Activated T-cell treated with anti-CD3 and anti-CD28 coated beads, Interleukin-2, amount 50 U/mL, for 72 hours (primary cell): Measurements from ENCODE around the gene SDC1. TPM values are rescaled to one million over a fixed set of nuclear protein-coding genes. Genes with fewer than 3 reads are reported as not detected.
"Not testable (repeated sequence)": the region's sequence is repeated elsewhere in the genome, so short reads cannot be mapped to it uniquely, and the experiment has no call there.

Experiments
- ATAC-seq, 2 donors: fragments of 150-1000 bp; cut with Tn5 transposase; replicated peaks in 1 of 2; 2 replicates each; pipeline ENCODE4 v1.10.0; 2021; ENCODE audit warnings: moderate library complexity in 2 of 2, mild to moderate bottlenecking in 1 of 2
- DNase-seq, 2 donors: peaks; one replicate each; pipeline ENCODE4 v3.0.0; 2021 to 2022; ENCODE audit warnings: mixed read lengths in 1 of 2
- H3K27ac Mint-ChIP-seq: one replicate; pipeline ENCODE4 v1.8.0; 2022; ENCODE audit warnings: mild to moderate bottlenecking, moderate library complexity, mixed read lengths
- H3K27me3 Mint-ChIP-seq: one replicate; pipeline ENCODE4 v1.8.0; 2022; ENCODE audit warnings: low read depth, mixed read lengths
- H3K36me3 Mint-ChIP-seq, 2 donors: one replicate each; pipeline ENCODE4 v1.8.0; 2022; ENCODE audit warnings: mixed read lengths in 2 of 2, mild to moderate bottlenecking in 1 of 2; ENCODE audit not compliant: insufficient read depth in 2 of 2
- H3K4me1 Mint-ChIP-seq: one replicate; pipeline ENCODE4 v1.8.0; 2022; ENCODE audit warnings: low read depth, mixed read lengths
- H3K4me3 Mint-ChIP-seq, 2 donors: one replicate each; pipeline ENCODE4 v1.8.0; 2022; ENCODE audit warnings: mild to moderate bottlenecking in 2 of 2, mixed read lengths in 2 of 2, moderate library complexity in 2 of 2
- H3K9me3 Mint-ChIP-seq, 2 donors: one replicate each; pipeline ENCODE4 v1.8.0; 2022; ENCODE audit warnings: mixed read lengths in 2 of 2
- total RNA-seq, 2 donors: library from RNA; stranded (reverse); gene quantifications; one replicate each; pipeline ENCODE4 v1.2.3, GENCODE V29; 2022

The SDC1 gene
- total RNA-seq, 2 donors from 2014 or later, result 0.16 to 0.38 TPM

DNA sequence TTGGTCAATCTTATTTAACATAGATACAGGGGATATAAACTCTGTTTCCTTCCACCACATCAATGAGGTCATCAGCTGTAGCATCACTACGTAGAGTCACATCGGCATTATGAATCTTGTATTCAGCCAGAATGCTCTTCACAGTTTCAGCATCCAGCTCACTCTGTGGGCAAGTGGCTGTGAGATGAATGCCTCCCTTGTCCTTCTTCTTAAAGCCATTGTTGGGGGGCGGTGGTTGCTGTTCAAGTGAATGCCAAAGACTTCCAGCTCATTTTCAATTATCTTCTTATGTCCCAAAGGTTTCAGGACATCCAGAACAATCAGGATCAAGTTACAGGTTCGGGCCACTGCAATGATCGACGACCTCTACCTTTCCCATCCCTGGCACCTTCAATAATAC lies 15.4 kb upstream of the SDC1 start:
- not testable (repeated sequence) for H3K4me1 Mint-ChIP-seq, ATAC-seq
- peaks cover 15% of the 10 kb centered on the region for H3K27me3 Mint-ChIP-seq

DNA sequence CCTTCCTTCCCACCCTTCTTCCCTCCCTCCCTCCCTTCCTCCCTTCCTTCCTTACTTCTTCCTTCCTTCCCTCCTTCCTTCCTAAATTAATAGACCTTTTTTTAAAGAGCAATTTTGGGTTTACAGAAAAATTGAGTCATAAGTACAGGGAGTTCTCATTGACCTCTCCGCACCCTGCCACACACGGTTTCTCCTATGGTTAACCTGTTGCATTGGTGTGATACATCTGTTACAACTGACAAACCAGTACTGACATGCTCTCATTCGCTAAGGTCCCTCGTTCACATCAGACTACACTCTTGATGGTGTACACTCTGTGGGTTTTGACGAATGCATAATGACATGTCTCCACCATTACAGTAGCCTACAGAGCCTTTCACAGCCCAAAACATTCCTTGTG lies 11.6 kb upstream of the SDC1 start:
- Mint-ChIP-seq H3K4me3 (no peak overlapping the region), H3K9me3 (no peaks in the 10 kb centered on the region), H3K27me3 (peaks cover 18% of the 10 kb centered on the region), H3K36me3 (no peaks in the 10 kb centered on the region), H3K27ac (no peak overlapping the region), H3K4me1 (peaks cover 2% of the 10 kb centered on the region)
- DNase-seq, result no peak
- peak in 1 of 2 donors; percentile 15 for ATAC-seq

More for the DNA sequence above, 15.4 kb upstream of the SDC1 start:
- H3K4me3 Mint-ChIP-seq, H3K36me3 Mint-ChIP-seq, H3K9me3 Mint-ChIP-seq, DNase-seq, H3K27ac Mint-ChIP-seq: not testable (repeated sequence)

DNA sequence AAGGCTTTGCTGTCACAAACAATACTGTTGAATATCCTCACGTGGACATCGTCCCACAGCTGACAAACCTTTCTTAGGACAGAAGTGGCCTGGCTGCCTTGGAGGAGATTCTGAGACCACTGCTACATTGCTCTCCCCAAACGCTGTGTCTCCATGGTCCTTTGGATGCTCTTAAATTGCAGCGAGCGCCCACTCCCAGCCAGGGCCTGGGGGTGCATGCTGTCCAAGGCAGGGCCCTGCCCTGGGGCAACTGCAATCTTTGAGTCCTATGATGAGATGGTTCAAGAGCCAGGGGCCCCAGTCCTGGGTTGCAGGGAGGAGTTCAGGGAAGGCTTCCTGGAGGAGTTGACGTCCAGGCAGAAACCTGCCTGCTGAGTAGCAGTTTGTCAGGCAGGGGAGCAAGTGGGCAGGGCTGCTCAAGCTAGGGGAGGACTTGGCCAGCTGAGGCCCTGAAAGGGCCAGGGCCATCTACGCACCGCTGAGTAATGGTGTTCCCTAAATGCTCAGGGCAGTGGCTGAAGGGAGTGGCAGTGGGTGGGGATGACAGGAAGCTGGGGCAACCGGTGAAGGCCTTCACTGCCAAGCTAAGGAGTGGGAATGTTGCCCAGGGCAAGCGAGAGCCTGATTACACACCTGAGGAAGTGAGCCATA lies 10.8 kb upstream of the SDC1 start:
- H3K27me3 Mint-ChIP-seq, result peaks cover 24% of the 10 kb centered on the region
- DNase-seq, result no peak
- no peak overlapping the region for H3K4me3 Mint-ChIP-seq
- no peaks in the 10 kb centered on the region for H3K4me1 Mint-ChIP-seq
- H3K36me3 Mint-ChIP-seq, result no peaks in the 10 kb centered on the region
- peak; percentile 13 to 35 for ATAC-seq
- H3K27ac Mint-ChIP-seq, result no peak overlapping the region
- H3K9me3 Mint-ChIP-seq, result no peaks in the 10 kb centered on the region

GRCh38 chr2:20234597-20234996 lies 9.7 kb upstream of the SDC1 start:
- ATAC-seq, H3K4me3 Mint-ChIP-seq, H3K4me1 Mint-ChIP-seq, H3K9me3 Mint-ChIP-seq, H3K27ac Mint-ChIP-seq, DNase-seq, H3K36me3 Mint-ChIP-seq: not testable (repeated sequence)
- H3K27me3 Mint-ChIP-seq, result peaks cover 24% of the 10 kb centered on the region

GRCh38 chr2:20232837-20233207 lies 7.9 kb upstream of the SDC1 start:
- Mint-ChIP-seq H3K36me3 (no peaks in the 10 kb centered on the region), H3K4me1 (no peaks in the 10 kb centered on the region), H3K9me3 (no peaks in the 10 kb centered on the region), H3K27ac (no peak overlapping the region), H3K27me3 (peaks cover 31% of the 10 kb centered on the region), H3K4me3 (no peak overlapping the region)
- no peak for DNase-seq
- ATAC-seq, result no peak

DNA sequence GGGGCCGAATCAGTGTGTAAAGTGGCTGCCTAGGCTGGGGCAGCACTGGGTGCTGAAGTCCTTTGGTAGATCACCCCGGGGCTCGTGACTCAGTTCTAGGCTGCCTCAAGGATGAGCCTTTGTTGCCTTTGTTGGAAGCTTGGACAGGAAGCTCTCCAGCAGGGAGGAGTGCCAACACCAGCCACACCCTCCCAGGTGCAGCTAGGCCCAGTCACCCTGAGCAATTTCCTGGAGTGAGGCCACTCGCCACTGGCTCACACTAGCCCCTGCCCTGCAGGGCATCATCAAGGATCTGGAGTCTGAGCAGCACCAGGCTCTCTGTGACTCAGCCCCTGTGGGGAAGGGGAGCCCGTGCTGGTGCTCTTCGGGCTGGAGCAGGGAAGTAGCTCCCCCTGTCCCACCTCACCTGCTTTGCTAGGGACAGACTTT lies 6.7 kb upstream of the SDC1 start:
- H3K4me1 Mint-ChIP-seq, result no peaks in the 10 kb centered on the region
- no peaks in the 10 kb centered on the region for H3K9me3 Mint-ChIP-seq
- DNase-seq (no peak), ATAC-seq (peak in 1 of 2 donors; percentile 30)
- no peaks in the 10 kb centered on the region for H3K36me3 Mint-ChIP-seq
- H3K27ac Mint-ChIP-seq, result no peak overlapping the region
- peaks cover 31% of the 10 kb centered on the region for H3K27me3 Mint-ChIP-seq
- H3K4me3 Mint-ChIP-seq, result no peak overlapping the region

- Mint-ChIP-seq H3K9me3 (no peaks in the 10 kb centered on the region), H3K4me1 (no peaks in the 10 kb centered on the region), H3K27ac (no peak overlapping the region), H3K36me3 (no peaks in the 10 kb centered on the region), H3K27me3 (peaks cover 32% of the 10 kb centered on the region), H3K4me3 (no peak overlapping the region)
- DNase-seq, result no peak
- no peak for ATAC-seq
Measured at GRCh38 chr2:20231159-20231558, 6.2 kb upstream of the SDC1 start.

GRCh38 chr2:20230114-20230425 lies 5.1 kb upstream of the SDC1 start:
- Mint-ChIP-seq H3K27ac (no peak overlapping the region), H3K36me3 (no peaks in the 10 kb centered on the region), H3K4me1 (peaks cover 5% of the 10 kb centered on the region), H3K4me3 (no peak overlapping the region), H3K9me3 (no peaks in the 10 kb centered on the region), H3K27me3 (peaks cover 41% of the 10 kb centered on the region)
- ATAC-seq, result no peak
- DNase-seq, result no peak

GRCh38 chr2:20229322-20230113 lies 4.6 kb upstream of the SDC1 start:
- DNase-seq (no peak), ATAC-seq (no peak)
- H3K4me3 Mint-ChIP-seq, result no peak overlapping the region
- no peaks in the 10 kb centered on the region for H3K9me3 Mint-ChIP-seq
- H3K27me3 Mint-ChIP-seq, result peaks cover 41% of the 10 kb centered on the region
- H3K36me3 Mint-ChIP-seq, result no peaks in the 10 kb centered on the region
- peaks cover 5% of the 10 kb centered on the region for H3K4me1 Mint-ChIP-seq
- H3K27ac Mint-ChIP-seq, result peak overlapping the region; percentile 4

DNA sequence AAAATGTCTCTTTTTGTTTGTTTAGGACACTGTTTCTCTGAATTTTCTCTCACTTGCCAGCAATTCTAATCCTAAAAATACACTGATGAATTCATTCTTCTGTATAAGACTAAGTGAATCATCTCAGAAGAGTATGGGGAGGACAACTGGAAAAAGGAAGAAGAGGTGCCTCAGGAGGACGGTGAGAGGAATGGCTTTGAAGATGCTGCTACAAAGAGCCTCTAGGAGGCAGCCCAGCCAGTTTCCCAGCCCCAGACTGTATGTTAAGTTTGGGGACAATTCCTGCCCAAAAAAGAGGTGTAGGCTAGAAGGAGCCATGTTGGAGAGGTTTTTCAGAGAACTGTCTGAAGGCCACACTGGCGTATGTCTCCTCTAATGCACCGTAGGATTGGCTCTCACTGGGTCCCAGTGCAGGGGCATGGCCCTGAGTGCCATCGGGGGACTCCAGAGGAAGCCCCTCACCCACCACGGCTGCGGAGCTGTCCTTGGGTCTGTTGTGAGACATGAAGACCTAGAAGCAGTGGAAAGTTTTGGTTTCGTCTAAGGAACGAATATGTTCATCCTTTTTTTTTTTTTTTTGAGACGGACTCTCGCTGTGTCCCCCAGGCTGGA lies 3.1 kb upstream of the SDC1 start:
- Mint-ChIP-seq H3K36me3 (no peaks in the 10 kb centered on the region), H3K4me1 (peaks cover 5% of the 10 kb centered on the region), H3K27ac (no peak overlapping the region), H3K27me3 (peaks cover 42% of the 10 kb centered on the region), H3K9me3 (no peaks in the 10 kb centered on the region), H3K4me3 (no peak overlapping the region)
- DNase-seq (no peak), ATAC-seq (no peak)

GRCh38 chr2:20226152-20226545 lies 1.2 kb upstream of the SDC1 start:
- ATAC-seq (no peak), DNase-seq (no peak)
- peaks cover 53% of the 10 kb centered on the region for H3K27me3 Mint-ChIP-seq
- H3K9me3 Mint-ChIP-seq, result no peaks in the 10 kb centered on the region
- H3K4me3 Mint-ChIP-seq, result peak overlapping the region; percentile 74 to 75
- peaks cover 5% of the 10 kb centered on the region for H3K4me1 Mint-ChIP-seq
- H3K36me3 Mint-ChIP-seq, result no peaks in the 10 kb centered on the region
- H3K27ac Mint-ChIP-seq, result no peak overlapping the region

DNA sequence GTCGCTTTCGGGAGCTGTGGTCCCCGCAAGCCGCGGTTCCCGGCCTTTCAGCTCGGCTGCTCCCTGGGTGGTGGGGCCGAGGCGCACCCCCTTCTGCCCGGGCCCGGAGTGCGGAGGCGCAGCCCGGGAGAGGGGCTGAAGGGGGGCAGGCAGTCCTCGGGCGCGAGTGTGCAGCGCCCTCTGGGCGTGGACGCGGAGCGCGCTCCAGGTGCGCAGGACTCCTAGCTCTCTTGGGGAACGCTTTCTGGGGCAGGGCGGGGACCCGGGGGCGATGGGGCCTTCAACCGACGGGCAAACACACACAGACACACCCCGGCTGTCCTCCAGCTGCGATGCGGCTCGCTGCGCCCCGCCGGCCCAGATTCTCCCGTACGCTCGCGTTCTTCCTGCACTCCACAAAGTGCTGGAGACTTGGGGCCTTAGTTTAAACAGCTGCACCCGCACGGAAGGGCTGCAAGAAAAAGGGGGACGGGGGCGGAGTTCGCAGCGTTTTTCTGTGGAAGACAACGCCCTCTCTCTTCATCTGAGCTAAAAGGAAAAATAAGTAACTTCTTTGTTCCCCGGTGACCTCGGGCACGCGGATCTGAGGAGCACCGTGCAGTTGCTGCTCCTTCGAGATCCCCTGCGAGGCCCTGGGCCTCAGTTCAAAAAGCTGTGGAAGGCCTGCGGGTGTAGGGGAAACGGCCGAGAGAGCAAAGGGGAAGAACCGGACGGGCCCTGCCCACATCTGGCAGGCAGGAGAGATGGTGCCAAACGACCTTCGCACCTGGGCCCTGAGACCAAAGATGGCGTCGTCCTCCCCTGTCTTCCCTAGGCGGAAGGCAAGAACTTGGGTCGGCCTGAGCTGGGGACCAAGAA lies 593 bp upstream of the SDC1 start:
- H3K9me3 Mint-ChIP-seq, result no peaks in the 10 kb centered on the region
- H3K4me3 Mint-ChIP-seq, result peak overlapping the region; percentile 74 to 75
- ATAC-seq (peak; percentile 79 to 84), DNase-seq (peak; percentile 53 to 66)
- H3K4me1 Mint-ChIP-seq, result peaks cover 5% of the 10 kb centered on the region
- no peak overlapping the region for H3K27ac Mint-ChIP-seq
- H3K36me3 Mint-ChIP-seq, result no peaks in the 10 kb centered on the region
- peaks cover 57% of the 10 kb centered on the region for H3K27me3 Mint-ChIP-seq
